GM12878 (cell line): ENCODE results near the gene NGF. TPM values are rescaled to one million over a fixed set of nuclear protein-coding genes. Genes with fewer than 3 reads are reported as not detected.

Experiments
- ATAC-seq: fragments of 200-7000 bp; cut with Tn5 transposase; 3 replicates; pipeline ENCODE4 v1.9.1; 2020; ENCODE audit warnings: mild to moderate bottlenecking, moderate library complexity
- BruUV-seq: library from RNA; stranded (reverse); fragments of 400-500 nt; replicated peaks from 2 replicates; lab custom pipeline; 2021; lab: Mats Ljungman, UMichigan
- CTCF ChIA-PET: fragments of 300-600 bp; sonication (Branson Sonifier 250); formaldehyde crosslinking; extraction: SDS; loops from one replicate; lab custom pipeline; 2021; ENCODE audit warnings: inconsistent platforms; lab: Yijun Ruan, JAX
- POLR2A ChIA-PET: fragments of 350-600 bp; formaldehyde crosslinking; extraction: SDS; loops from one replicate; lab custom pipeline; 2021; ENCODE audit warnings: inconsistent platforms; lab: Charles Lee
- RAD21 ChIA-PET: fragments of 300-600 bp; sonication (Branson Sonifier 250); formaldehyde crosslinking; loops from one replicate; lab custom pipeline; 2023; ENCODE audit warnings: antibody characterized with exemption; ENCODE audit not compliant: unreplicated experiment; lab: Charles Lee
- SMC1A ChIA-PET: fragments of 300-600 bp; sonication (Branson Sonifier 250); formaldehyde crosslinking; loops from one replicate; lab custom pipeline; 2023; ENCODE audit not compliant: unreplicated experiment, uncharacterized antibody; lab: Charles Lee
- DNase-seq: peaks from one replicate; pipeline ENCODE4 v3.0.0-alpha.2; 2011; ENCODE audit warnings: low read depth, low spot score
- FAIRE-seq: peaks from 3 replicates; lab custom pipeline; 2011; peaks lifted over from hg19 to GRCh38; lab: Jason Lieb, UNC
- H2AFZ ChIP-seq: 2 replicates; pipeline ENCODE4 v1.6.0; 2011; ENCODE audit warnings: low read depth, low read length, control low read depth; ENCODE audit not compliant: control insufficient read depth
- H3K27ac ChIP-seq: 2 replicates; pipeline ENCODE4 v1.5.1; 2011; ENCODE audit warnings: control low read depth; ENCODE audit not compliant: control insufficient read depth, insufficient read depth
- H3K27me3 ChIP-seq, 2 experiments: replicated peaks in 1 of 2; 2 replicates each; pipeline versions ENCODE4 v1.6.0 to v1.6.1; 2011; ENCODE audit warnings: low read length in 1 of 2; ENCODE audit not compliant: control insufficient read depth in 2 of 2, insufficient read depth in 2 of 2
- H3K36me3 ChIP-seq, 2 experiments: 2 replicates each; pipeline ENCODE4 v1.5.1; 2011; ENCODE audit warnings: low read length in 1 of 2; ENCODE audit not compliant: control insufficient read depth in 2 of 2, insufficient read depth in 2 of 2
- H3K4me1 ChIP-seq: 2 replicates; pipeline ENCODE4 v1.6.1; 2011; ENCODE audit warnings: mild to moderate bottlenecking, low read length, moderate library complexity, mixed read lengths; ENCODE audit not compliant: control insufficient read depth, insufficient read depth
- H3K4me2 ChIP-seq: 2 replicates; pipeline ENCODE4 v1.6.0; 2011; ENCODE audit warnings: control low read depth; ENCODE audit not compliant: control insufficient read depth, insufficient read depth
- H3K4me3 ChIP-seq: fragments of 200-600 bp; sonication (generic); 2 replicates; pipeline ENCODE4 v1.5.1; 2016
- H3K79me2 ChIP-seq: 2 replicates; pipeline ENCODE4 v1.6.0; 2011; ENCODE audit warnings: low read length; ENCODE audit not compliant: control insufficient read depth, insufficient read depth
- H3K9ac ChIP-seq: 2 replicates; pipeline ENCODE4 v1.8.0; 2011; ENCODE audit warnings: low read length, control low read depth, mixed read lengths; ENCODE audit not compliant: control insufficient read depth, insufficient read depth
- H3K9me3 ChIP-seq: replicated peaks from 3 replicates; pipeline ENCODE4 v1.5.1; 2011; ENCODE audit warnings: mild to moderate bottlenecking, low read length; ENCODE audit not compliant: control insufficient read depth, insufficient read depth
- H4K20me1 ChIP-seq: 2 replicates; pipeline ENCODE4 v1.6.0; 2011; ENCODE audit not compliant: control insufficient read depth, insufficient read depth
- ATF3 ChIP-seq: IDR thresholded peaks from 2 replicates; pipeline ENCODE4 v1.6.1; 2011; ENCODE audit warnings: low read depth, mild to moderate bottlenecking, low read length, moderate library complexity, borderline replicate concordance; ENCODE audit errors: extremely low read depth
- IRF4 ChIP-seq: IDR thresholded peaks from 2 replicates; pipeline ENCODE4 v1.6.1; 2011; ENCODE audit warnings: low read depth, low read length
- MAX ChIP-seq: IDR thresholded peaks from 2 replicates; pipeline ENCODE4 v1.6.1; 2012; ENCODE audit warnings: low read depth, low read length, improper control_type of control experiment
- PKNOX1 ChIP-seq: fragments of 450-650 bp; IDR thresholded peaks from 2 replicates; pipeline ENCODE4 v1.6.1; 2016; ENCODE audit warnings: mild to moderate bottlenecking
- POLR2A ChIP-seq: IDR thresholded peaks from 2 replicates; pipeline ENCODE4 v1.6.1; 2011; ENCODE audit warnings: low read depth, mild to moderate bottlenecking, low read length
- POLR2AphosphoS2 ChIP-seq: IDR thresholded peaks from 2 replicates; pipeline ENCODE4 v1.6.1; 2011; ENCODE audit warnings: low read depth, mild to moderate bottlenecking, low read length, improper control_type of control experiment, moderate library complexity
- SIX5 ChIP-seq: IDR thresholded peaks from 2 replicates; pipeline ENCODE4 v1.6.1; 2011; ENCODE audit warnings: mild to moderate bottlenecking, low read depth, low read length, moderate library complexity; ENCODE audit not compliant: severe bottlenecking
- SMAD5 ChIP-seq: IDR thresholded peaks from 2 replicates; pipeline ENCODE4 v1.6.1; 2016; ENCODE audit warnings: antibody characterized with exemption, low read depth
- ZSCAN29 ChIP-seq: fragments of 450-650 bp; IDR thresholded peaks from 2 replicates; pipeline ENCODE4 v1.6.1; 2017; ENCODE audit warnings: mild to moderate bottlenecking, moderate library complexity
- WGBS: methylation state at CpG from one replicate; pipeline ENCODE4 v1.1.6; 2016; ENCODE audit warnings: low lambda C conversion rate; ENCODE audit not compliant: insufficient replicate concordance, insufficient coverage; ENCODE audit errors: missing lambda C conversion rate; 5-methylcytosine and 5-hydroxymethylcytosine counted together
- in situ Hi-C: fragments of 300-500 bp; cut with MboI; formaldehyde crosslinking; loops from 9 replicates; pipeline ENCODE4 v1.14.3; 2018; ENCODE audit warnings: mixed read lengths
- intact Hi-C: fragments of 100-400 bp; cut with micrococcal nuclease; formaldehyde crosslinking; loops from one replicate; pipeline ENCODE4 v1.14.2; 2022; ENCODE audit not compliant: unreplicated experiment
- polyA plus RNA-seq, 11 experiments: library from polyadenylated mRNA; depleted of rRNA in 4 of 11; unstranded in 6 of 11; stranded (reverse) in 5 of 11; fragments of >200 nt; fragmentation: Nextera tagmentation in 4 of 11; fragmentation: Illumina TruSeq in 1 of 11; extraction: Ambion mirVana in 4 of 11; extraction: Trizol in 1 of 11; gene quantifications; 1 replicate in 1 of 11; 2 replicates in 10 of 11; pipeline versions ENCODE4 v1.2.1 to v1.2.3, GENCODE V29; 2011 to 2016; ENCODE audit warnings: inconsistent platforms in 2 of 11, missing spikeins in 2 of 11, low read depth in 1 of 11
- total RNA-seq, 4 experiments: library from RNA; depleted of rRNA in 3 of 4; stranded (reverse); fragments of >200 nt in 3 of 4; fragmentation: Illumina TruSeq in 1 of 4; extraction: Trizol in 1 of 4; gene quantifications; 2 replicates each; pipeline versions ENCODE4 v1.2.1 to v1.2.3, GENCODE V29; 2013 to 2021

The NGF gene
- total and polyA plus RNA-seq, 10 of the 15 experiments (the other 5 are each of a cell fraction or from before 2014, with no cell fraction given) = not detected

- SMC1A ChIA-PET = no interaction called here
- no peaks in the 10 kb centered on the region for H3K79me2 ChIP-seq
- TF ChIP-seq ATF3 (no peak), IRF4 (no peak), ZSCAN29 (no peak), MAX (no peak), SIX5 (no peak)
- no peaks in the 10 kb centered on the region; a peak in 1 of 4 replicates for H3K27me3 ChIP-seq
- 0% methylated on average over 2 of the region's 2 CpGs for WGBS
- no peaks in the 10 kb centered on the region for H4K20me1 ChIP-seq
- no peak overlapping the region for H3K9ac ChIP-seq
- no peak overlapping the region for H2AFZ ChIP-seq
- H3K27ac ChIP-seq = no peak overlapping the region
- H3K36me3 ChIP-seq = no peaks in the 10 kb centered on the region
- FAIRE-seq (no peak), ATAC-seq (no peak), DNase-seq (no peak)
- H3K9me3 ChIP-seq = no peaks in the 10 kb centered on the region; the same call in 2 of the 3 replicates
- H3K4me3 ChIP-seq = no peak overlapping the region
- in situ Hi-C loops (no loop called here), intact Hi-C loops (no loop called here)
- POLR2A ChIA-PET = no interaction called here
- no peak overlapping the region for H3K4me2 ChIP-seq
- H3K4me1 ChIP-seq = peaks cover 3% of the 10 kb centered on the region; the same call in 1 of the 2 replicates
- RAD21 ChIA-PET = no interaction called here
- CTCF ChIA-PET = no interaction called here
- BruUV-seq = no TSS peak
Observed at GRCh38 chr1:115306146-115306545, 31.9 kb downstream of the NGF start.

- Histone ChIP-seq H3K36me3 (no peaks in the 10 kb centered on the region), H3K4me3 (no peak overlapping the region), H3K27me3 (no peaks in the 10 kb centered on the region; a peak in 1 of 4 replicates), H2AFZ (no peak overlapping the region), H3K9me3 (no peaks in the 10 kb centered on the region; the same call in 2 of the 3 replicates), H4K20me1 (no peaks in the 10 kb centered on the region), H3K9ac (no peak overlapping the region), H3K79me2 (no peaks in the 10 kb centered on the region), H3K4me1 (no peaks in the 10 kb centered on the region), H3K27ac (no peak overlapping the region), H3K4me2 (no peak overlapping the region)
- ChIA-PET CTCF (no interaction called here), SMC1A (no interaction called here), POLR2A (no interaction called here), RAD21 (no interaction called here)
- 44% methylated on average over 1 of the region's 2 CpGs for WGBS
- no peak for ATAC-seq
- TF ChIP-seq POLR2A (no peak), PKNOX1 (no peak), POLR2AphosphoS2 (no peak), SMAD5 (no peak)
- intact Hi-C loops (no loop called here), in situ Hi-C loops (no loop called here)
- BruUV-seq = no TSS peak
- no peak for DNase-seq
- FAIRE-seq = no peak
Observed at GRCh38 chr1:115303364-115303763, 34.7 kb downstream of the NGF start.
